Progenitor cell of endocrine pancreas (in vitro differentiated cells): ENCODE data around the gene OTUD7B. TPM values are rescaled to one million over a fixed set of nuclear protein-coding genes. Genes with fewer than 3 reads are reported as not detected.

ENCODE experiments used
- DNase-seq: peaks from one replicate; pipeline ENCODE4 v3.0.0; 2021; ENCODE audit warnings: low spot score; ENCODE audit not compliant: unreplicated experiment
- H3K27ac Mint-ChIP-seq: 2 replicates; pipeline ENCODE4 v1.8.0; 2021; ENCODE audit warnings: mild to moderate bottlenecking, moderate library complexity, mixed read lengths
- H3K27me3 Mint-ChIP-seq: 2 replicates; pipeline ENCODE4 v1.8.0; 2021; ENCODE audit warnings: mixed read lengths
- H3K36me3 Mint-ChIP-seq: 2 replicates; pipeline ENCODE4 v1.8.0; 2022; ENCODE audit warnings: mixed read lengths; ENCODE audit not compliant: insufficient read depth
- H3K4me1 Mint-ChIP-seq: 2 replicates; pipeline ENCODE4 v1.8.0; 2021; ENCODE audit warnings: low read depth, mixed read lengths
- H3K4me3 Mint-ChIP-seq: 2 replicates; pipeline ENCODE4 v1.8.0; 2021; ENCODE audit warnings: low read depth, mild to moderate bottlenecking, moderate library complexity, mixed read lengths
- H3K9me3 Mint-ChIP-seq: 2 replicates; pipeline ENCODE4 v1.8.0; 2021; ENCODE audit warnings: low read depth, mixed read lengths
- CTCF ChIP-seq: fragments of 200-600 bp; sonication (generic); IDR thresholded peaks from one replicate; pipeline ENCODE4 v1.5.0; 2021; ENCODE audit warnings: antibody characterized with exemption, mild to moderate bottlenecking; ENCODE audit not compliant: unreplicated experiment
- total RNA-seq: library from RNA; stranded (reverse); gene quantifications from 2 replicates; pipeline ENCODE4 v1.2.1, GENCODE V29; 2021

Gene OTUD7B
- total RNA-seq, 1 donor from 2014 or later = 29.1 TPM

GRCh38 chr1:150022357-150022756 lies 11.8 kb upstream of the OTUD7B start:
- DNase-seq = no peak
- TF ChIP-seq CTCF = no peak
- H3K27ac Mint-ChIP-seq = peak overlapping the region; percentile 53
- H3K4me3 Mint-ChIP-seq = no peak overlapping the region
- H3K9me3 Mint-ChIP-seq = no peaks in the 10 kb centered on the region
- no peaks in the 10 kb centered on the region for H3K27me3 Mint-ChIP-seq
- H3K4me1 Mint-ChIP-seq = peaks cover 17% of the 10 kb centered on the region
- H3K36me3 Mint-ChIP-seq = peaks cover 2% of the 10 kb centered on the region

DNA sequence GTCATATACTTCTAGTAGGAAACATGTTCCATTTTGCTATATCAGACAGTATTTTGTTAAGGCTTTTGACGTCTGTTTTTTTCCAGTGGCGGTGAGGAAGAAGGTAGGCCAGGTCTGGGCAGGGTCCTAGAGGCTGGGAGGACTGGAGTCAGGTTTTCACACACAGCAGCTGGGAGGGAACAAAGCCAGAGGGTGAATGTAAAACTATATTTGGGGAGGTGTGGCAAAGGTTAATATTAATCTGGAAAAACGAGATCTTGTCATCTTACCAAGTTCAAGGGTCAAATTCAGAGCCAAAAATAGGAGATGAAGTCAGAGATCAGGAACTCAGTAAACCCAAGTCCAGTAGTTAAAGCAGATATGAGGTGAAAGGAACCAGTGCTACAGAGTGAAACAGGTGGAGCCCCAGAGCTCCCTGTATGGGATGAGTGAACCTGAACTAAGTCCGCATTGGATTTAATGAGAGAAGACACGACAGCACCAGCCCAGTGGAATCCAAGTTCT lies 10.7 kb upstream of the OTUD7B start:
- no peak overlapping the region for H3K4me3 Mint-ChIP-seq
- H3K27me3 Mint-ChIP-seq = no peaks in the 10 kb centered on the region
- DNase-seq = no peak
- H3K27ac Mint-ChIP-seq = peak overlapping the region; percentile 88
- peaks cover 20% of the 10 kb centered on the region for H3K4me1 Mint-ChIP-seq
- no peaks in the 10 kb centered on the region for H3K9me3 Mint-ChIP-seq
- no peak for TF ChIP-seq CTCF
- H3K36me3 Mint-ChIP-seq = peaks cover 2% of the 10 kb centered on the region

- H3K27me3 Mint-ChIP-seq = no peaks in the 10 kb centered on the region
Measured at GRCh38 chr1:150020711-150021110, 10.2 kb upstream of the OTUD7B start.

GRCh38 chr1:150018165-150018564 lies 7.6 kb upstream of the OTUD7B start:
- no peak for TF ChIP-seq CTCF
- Mint-ChIP-seq H3K27me3 (no peaks in the 10 kb centered on the region), H3K9me3 (no peaks in the 10 kb centered on the region), H3K27ac (no peak overlapping the region), H3K36me3 (no peaks in the 10 kb centered on the region), H3K4me1 (peaks cover 23% of the 10 kb centered on the region), H3K4me3 (no peak overlapping the region)
- no peak for DNase-seq

More at GRCh38 chr1:150020711-150021110, 10.2 kb upstream of the OTUD7B start:
- Mint-ChIP-seq H3K36me3 (peaks cover 2% of the 10 kb centered on the region), H3K4me1 (peaks cover 20% of the 10 kb centered on the region), H3K27ac (peak overlapping the region; percentile 88), H3K9me3 (no peaks in the 10 kb centered on the region), H3K4me3 (no peak overlapping the region)
- no peak for TF ChIP-seq CTCF
- no peak for DNase-seq

DNA sequence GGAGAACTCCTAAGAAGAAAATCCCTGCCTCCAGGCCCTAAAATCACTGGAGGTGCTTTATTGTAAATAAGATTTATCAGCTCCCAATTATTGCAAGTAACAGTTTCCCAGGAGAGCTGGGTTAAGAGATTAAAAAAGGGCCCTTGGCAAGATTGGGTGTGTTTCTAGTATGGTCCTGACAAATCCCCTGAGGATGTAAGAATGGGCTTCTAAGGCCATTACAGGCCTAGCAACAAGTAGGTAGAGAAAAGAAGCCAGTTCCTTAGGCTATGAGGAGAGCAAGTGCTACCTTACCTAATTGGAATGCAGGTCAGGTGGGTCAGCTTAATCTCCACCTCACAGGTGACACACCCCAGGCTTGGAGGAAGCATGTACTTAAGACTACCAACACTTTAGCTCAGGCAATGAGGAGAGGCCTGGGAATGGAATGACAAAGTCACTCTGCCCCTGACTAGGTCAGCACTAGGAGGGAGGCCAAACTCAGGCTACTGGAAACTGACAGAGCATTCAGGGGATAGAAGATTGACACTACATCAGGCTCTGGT lies 6.8 kb upstream of the OTUD7B start:
- Mint-ChIP-seq H3K9me3 (no peaks in the 10 kb centered on the region), H3K4me1 (peaks cover 24% of the 10 kb centered on the region), H3K27ac (peak overlapping the region; percentile 73), H3K4me3 (no peak overlapping the region), H3K27me3 (no peaks in the 10 kb centered on the region), H3K36me3 (no peaks in the 10 kb centered on the region)
- TF ChIP-seq CTCF = no peak
- no peak for DNase-seq
